MG63 (cell line): ENCODE data around the gene DDX24. TPM values are rescaled to one million over a fixed set of nuclear protein-coding genes. Genes with fewer than 3 reads are reported as not detected.

ENCODE experiments used
- DNase-seq: peaks from one replicate; pipeline ENCODE4 v3.0.0-alpha.2; 2020
- H3K27me3 ChIP-seq: fragments of 250-450 bp; sonication (Bioruptor Pico); 2 replicates; pipeline ENCODE4 v1.5.1; 2020; ENCODE audit warnings: mild to moderate bottlenecking, moderate library complexity
- H3K36me3 ChIP-seq: fragments of 250-450 bp; sonication (Bioruptor Pico); 2 replicates; pipeline ENCODE4 v1.5.1; 2020; ENCODE audit warnings: mild to moderate bottlenecking, moderate library complexity
- H3K4me3 ChIP-seq: fragments of 250-450 bp; sonication (Bioruptor Pico); 2 replicates; pipeline ENCODE4 v1.5.1; 2020; ENCODE audit warnings: mild to moderate bottlenecking, moderate library complexity
- H3K9me3 ChIP-seq: fragments of 250-450 bp; sonication (Bioruptor Pico); 2 replicates; pipeline ENCODE4 v1.5.1; 2020; ENCODE audit warnings: mild to moderate bottlenecking, moderate library complexity
- total RNA-seq: library from RNA; depleted of rRNA; stranded (reverse); fragments of >200 nt; shearing (Covaris generic); gene quantifications from 2 replicates; pipeline ENCODE4 v1.2.3, GENCODE V29; 2014; ENCODE audit warnings: low replicate concordance

DDX24 gene
- total RNA-seq, 1 experiment from 2014 or later, result 92.6 TPM

DNA sequence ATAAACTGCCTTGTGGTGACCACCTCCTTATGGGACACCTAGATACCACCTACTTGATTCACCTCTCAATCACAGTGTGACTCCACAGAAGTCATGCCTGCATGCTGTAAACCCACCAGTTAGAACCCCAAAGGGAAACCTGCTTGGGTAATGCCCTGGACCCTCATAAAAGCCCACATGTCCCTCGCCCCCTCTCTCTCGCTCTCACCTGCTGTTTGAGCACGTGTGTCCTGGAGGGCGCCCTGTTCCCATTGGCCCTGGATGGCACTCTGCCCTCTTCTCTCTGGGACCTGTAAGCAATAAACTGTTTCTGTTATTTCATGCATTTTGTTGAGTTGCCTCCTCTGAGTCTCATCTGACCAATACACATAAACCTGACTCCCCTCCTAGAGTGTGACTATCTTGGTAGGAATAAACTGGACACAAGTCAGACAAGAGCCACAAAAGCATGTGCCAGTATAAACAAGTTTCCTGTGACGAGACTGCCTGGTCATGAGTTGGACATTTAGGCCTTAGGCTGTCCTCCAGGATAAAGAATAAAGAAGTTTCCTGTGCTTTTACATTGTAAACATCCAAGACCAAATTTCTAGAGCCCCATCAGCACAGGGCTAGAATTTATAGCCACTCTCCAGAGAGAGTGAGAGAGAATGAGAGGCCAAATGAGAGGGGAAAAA is 39.8 kb upstream of the DDX24 start:
- no peaks in the 10 kb centered on the region for H3K36me3 ChIP-seq
- no peaks in the 10 kb centered on the region; the same call in 1 of the 2 replicates for H3K9me3 ChIP-seq
- H3K4me3 ChIP-seq, result no peak overlapping the region
- H3K27me3 ChIP-seq, result no peaks in the 10 kb centered on the region
- peak; percentile 48 for DNase-seq

DNA sequence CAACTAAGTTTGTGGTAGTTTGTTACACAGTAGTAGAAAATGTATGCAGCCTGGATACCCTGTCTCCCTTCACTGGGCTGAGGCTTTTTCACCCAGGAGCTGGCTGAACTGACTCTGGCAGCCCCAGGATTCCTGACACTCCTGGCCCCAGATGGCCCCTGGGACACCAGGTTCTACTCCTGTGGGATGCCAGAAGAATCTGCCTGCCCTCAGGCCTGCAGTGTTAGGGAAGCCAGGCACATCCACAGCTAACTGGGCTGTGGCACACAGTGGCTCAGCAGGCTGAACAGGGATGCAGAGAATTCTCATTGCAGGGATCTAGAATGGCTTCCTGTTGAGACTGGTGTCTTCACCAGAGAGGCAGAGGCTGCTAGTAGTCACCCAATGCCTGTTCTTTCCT is 38.1 kb upstream of the DDX24 start:
- no peaks in the 10 kb centered on the region; the same call in 1 of the 2 replicates for H3K9me3 ChIP-seq
- no peak for DNase-seq
- no peaks in the 10 kb centered on the region for H3K27me3 ChIP-seq
- no peak overlapping the region for H3K4me3 ChIP-seq
- H3K36me3 ChIP-seq, result no peaks in the 10 kb centered on the region

DNA sequence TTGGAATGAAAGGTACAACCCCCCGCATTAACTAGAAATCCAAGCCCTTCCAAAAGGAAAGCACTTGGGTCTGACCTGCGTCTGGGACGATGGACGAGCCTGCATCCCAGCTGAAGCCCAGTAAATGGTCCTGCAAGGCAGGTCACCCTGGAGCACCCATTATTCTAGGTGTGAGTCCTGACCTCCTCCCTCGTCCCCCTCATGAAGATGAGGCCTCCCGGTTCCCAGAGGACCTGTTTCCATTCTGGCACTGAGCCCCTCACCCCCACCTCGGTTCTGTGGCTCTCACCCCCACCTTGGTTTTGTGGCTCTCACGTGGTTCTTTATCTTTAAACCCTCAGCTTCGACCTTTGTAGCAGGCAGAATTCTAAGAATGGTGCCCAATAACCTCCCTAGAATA is 36.9 kb upstream of the DDX24 start:
- Histone ChIP-seq H3K27me3 (no peaks in the 10 kb centered on the region), H3K36me3 (no peaks in the 10 kb centered on the region), H3K4me3 (no peak overlapping the region), H3K9me3 (no peaks in the 10 kb centered on the region; the same call in 1 of the 2 replicates)
- DNase-seq, result no peak

DNA sequence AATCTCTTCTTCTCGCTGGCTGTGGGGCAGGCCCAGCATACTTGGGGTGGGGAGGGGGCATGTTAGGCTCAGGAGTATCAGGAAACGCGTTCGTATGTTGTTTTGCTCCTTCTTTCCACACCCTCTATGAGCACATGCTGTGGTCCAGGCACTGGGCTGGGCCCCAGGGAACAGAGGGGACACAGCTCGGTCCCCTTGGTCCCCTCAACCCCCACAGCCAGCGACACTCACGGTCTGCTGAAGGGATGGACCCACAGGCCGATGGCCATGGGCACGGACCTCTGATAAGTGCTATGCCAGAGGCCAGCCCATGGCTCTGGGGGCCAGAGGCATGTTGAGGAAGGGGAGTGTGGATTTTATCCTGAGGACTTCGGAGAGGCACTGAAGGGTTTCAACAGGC is 35.7 kb upstream of the DDX24 start:
- Histone ChIP-seq H3K4me3 (no peak overlapping the region), H3K9me3 (no peaks in the 10 kb centered on the region; the same call in 1 of the 2 replicates)
- DNase-seq, result no peak

DNA sequence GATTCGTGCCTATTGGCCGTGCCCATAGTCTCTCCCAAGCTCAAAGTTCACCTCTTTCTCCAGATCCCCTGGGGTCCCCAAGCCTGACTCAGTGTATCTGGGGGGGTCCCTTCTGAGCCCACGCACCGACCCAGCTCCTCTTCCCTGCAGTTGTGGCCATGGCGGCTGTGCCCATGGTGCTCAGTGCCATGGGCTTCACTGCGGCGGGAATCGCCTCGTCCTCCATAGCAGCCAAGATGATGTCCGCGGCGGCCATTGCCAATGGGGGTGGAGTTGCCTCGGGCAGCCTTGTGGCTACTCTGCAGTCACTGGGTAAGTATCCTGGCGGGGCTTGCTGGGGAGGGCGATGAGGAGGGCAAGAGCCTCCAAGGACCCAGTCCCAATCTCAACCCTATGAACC is 34.6 kb upstream of the DDX24 start:
- DNase-seq, result no peak
- Histone ChIP-seq H3K9me3 (no peaks in the 10 kb centered on the region; the same call in 1 of the 2 replicates), H3K27me3 (no peaks in the 10 kb centered on the region), H3K36me3 (no peaks in the 10 kb centered on the region), H3K4me3 (no peak overlapping the region)

More for the DNA sequence above, 35.7 kb upstream of the DDX24 start:
- H3K36me3 ChIP-seq, result no peaks in the 10 kb centered on the region
- no peaks in the 10 kb centered on the region for H3K27me3 ChIP-seq

DNA sequence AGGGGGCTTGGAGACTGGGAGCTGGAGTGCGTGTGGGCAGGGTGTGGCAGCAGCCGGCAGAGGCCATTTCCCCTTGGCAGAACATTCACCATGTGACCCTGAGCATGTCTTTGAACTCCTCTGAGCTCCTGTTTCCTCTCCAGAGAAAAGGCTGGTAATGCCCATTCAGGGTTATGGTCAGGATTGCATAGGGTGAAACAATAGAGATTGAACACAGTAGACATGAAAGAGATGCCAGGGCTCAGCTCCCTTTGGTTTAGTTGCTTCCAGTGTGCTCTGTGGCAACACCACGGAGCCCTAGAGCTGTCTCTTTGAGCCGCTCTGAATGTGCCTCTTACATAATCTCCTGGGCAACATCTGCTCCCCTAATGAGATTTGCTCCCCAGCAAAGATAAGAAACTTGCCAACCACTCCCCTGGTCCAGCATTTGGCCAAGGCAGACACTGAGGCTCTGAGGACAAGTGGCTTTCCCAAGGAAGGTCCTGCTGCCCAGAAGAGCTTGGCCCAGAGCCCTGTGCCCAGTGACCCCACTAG is 34.1 kb upstream of the DDX24 start:
- Histone ChIP-seq H3K27me3 (no peaks in the 10 kb centered on the region), H3K36me3 (no peaks in the 10 kb centered on the region), H3K9me3 (no peaks in the 10 kb centered on the region; the same call in 1 of the 2 replicates), H3K4me3 (no peak overlapping the region)
- DNase-seq, result no peak

DNA sequence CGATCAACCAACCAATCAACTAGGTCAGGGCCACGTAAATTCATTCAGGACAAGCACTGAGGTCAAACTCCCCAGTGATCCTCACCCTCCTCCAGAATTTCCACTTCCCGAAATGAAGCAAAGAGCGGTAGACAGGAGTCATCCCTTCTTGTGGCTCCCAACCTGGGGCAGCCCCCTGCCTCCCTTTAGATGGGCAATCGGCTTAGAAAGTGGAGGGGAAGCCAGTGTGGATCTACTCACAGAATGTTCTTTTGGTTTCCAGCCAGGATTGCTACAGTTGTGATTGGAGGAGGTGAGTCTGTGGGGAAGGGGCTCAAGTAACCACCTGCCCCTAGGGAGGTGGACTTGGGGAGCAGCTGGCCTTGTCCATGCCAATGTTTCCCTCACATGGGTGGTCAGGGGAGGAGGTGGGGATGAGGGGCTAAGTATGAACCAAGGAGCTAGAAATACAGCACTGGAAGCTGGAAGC is 33.6 kb upstream of the DDX24 start:
- DNase-seq, result no peak
- no peaks in the 10 kb centered on the region for H3K36me3 ChIP-seq
- H3K9me3 ChIP-seq, result no peaks in the 10 kb centered on the region
- no peak overlapping the region for H3K4me3 ChIP-seq
- no peaks in the 10 kb centered on the region for H3K27me3 ChIP-seq

DNA sequence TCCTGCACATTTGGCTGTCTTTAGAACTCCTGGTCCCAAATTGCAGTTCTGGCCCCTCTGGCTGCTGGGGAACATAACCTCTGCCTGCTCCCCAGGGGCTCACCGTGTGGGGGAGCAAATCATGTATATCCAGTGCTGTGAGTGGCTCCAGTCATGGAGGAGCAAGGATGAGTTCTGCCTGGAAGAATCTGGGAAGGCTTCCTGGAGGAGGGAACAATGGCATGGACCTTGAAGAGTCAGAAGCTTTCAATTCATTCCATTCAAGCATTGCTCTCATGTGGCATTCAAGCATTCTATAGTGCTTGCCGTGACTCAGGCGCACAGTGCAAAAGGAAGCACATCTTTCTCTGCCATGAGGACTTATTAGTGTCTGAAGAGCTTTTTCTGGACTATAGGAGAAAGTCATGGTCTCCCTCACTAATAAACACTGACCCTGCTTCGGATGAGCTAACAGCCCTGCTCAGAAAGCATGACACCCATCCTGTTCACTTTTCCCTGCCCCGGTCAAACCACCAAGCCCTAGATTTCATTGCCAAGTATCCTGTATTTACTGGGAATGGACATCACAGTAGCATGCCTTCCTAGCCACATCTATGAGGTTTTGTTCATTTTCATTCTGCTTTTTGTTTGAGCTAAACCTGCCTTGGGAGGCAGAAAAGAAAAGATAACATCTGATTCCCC is 33.0 kb upstream of the DDX24 start:
- no peaks in the 10 kb centered on the region for H3K9me3 ChIP-seq
- no peaks in the 10 kb centered on the region for H3K27me3 ChIP-seq
- H3K4me3 ChIP-seq, result no peak overlapping the region
- no peak for DNase-seq
- H3K36me3 ChIP-seq, result no peaks in the 10 kb centered on the region

DNA sequence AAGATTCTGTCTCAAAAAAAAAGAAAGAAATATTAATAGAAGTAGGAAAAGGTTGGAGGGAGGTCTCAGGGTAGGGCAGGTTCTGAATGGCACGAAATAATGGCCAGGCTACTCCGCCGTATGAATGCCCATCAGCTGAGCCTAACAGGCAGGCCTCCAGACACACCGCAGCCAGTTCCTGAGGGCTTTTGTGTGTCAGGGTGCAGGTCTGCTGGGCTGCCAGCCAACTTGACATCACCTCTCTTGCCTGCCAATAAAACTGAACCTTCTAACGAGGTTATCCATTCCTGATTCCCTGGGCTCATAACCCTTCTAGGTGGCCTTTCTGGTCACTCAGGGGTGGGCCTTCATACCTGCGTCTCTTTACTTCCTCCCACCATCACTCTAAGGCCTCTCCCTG is 32.5 kb upstream of the DDX24 start:
- no peaks in the 10 kb centered on the region for H3K9me3 ChIP-seq
- no peaks in the 10 kb centered on the region for H3K36me3 ChIP-seq
- H3K27me3 ChIP-seq, result no peaks in the 10 kb centered on the region
- peak; percentile 34 for DNase-seq
- no peak overlapping the region for H3K4me3 ChIP-seq

DNA sequence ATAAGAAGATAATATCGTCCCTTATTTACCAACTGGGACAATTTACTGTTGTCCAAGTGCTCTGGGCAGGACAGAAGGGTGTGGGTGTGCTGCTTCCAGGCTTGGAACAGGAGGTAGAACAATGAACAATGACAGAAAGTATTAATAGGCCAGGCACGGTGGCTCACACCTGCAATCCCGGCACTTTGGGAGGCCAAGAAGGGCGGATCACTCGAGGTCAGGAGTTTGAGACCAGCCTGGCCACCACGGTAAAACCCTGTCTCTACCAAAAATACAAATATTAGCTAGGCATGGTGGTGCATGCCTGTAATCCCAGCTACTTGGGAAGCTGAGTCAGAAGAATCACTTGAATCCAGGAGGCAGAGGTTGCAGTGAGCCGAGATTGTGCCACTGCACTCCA is 32.1 kb upstream of the DDX24 start:
- Histone ChIP-seq H3K4me3 (no peak overlapping the region), H3K27me3 (no peaks in the 10 kb centered on the region), H3K9me3 (no peaks in the 10 kb centered on the region), H3K36me3 (no peaks in the 10 kb centered on the region)
- DNase-seq, result no peak

DNA sequence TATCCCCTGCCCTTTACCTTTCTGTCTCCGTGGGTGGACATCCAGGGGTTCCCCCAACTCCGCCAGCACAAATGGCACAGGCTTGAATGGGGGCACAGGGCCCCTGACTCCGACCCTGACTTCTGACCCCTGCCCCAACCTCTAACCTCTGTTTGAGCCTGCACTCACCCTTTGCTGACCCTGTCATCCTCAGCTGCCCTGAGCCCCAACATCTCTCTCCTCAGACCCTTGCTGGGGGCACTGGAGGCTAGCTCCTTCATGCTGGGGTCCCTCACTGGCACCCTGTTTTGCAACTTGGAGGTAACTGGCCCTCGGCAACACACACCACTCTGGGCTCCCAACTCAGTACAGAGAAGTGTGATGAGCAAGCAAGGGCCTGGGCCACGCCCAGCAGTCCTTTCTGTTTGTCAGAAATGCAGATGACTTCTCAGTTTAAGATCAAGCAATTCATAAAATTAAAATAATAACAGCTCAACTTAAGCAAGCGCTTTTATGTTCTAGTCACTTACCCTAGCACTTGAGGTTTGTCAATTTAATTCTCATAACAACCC is 31.6 kb upstream of the DDX24 start:
- Histone ChIP-seq H3K36me3 (no peaks in the 10 kb centered on the region), H3K27me3 (no peaks in the 10 kb centered on the region), H3K4me3 (no peak overlapping the region), H3K9me3 (no peaks in the 10 kb centered on the region)
- DNase-seq, result no peak

DNA sequence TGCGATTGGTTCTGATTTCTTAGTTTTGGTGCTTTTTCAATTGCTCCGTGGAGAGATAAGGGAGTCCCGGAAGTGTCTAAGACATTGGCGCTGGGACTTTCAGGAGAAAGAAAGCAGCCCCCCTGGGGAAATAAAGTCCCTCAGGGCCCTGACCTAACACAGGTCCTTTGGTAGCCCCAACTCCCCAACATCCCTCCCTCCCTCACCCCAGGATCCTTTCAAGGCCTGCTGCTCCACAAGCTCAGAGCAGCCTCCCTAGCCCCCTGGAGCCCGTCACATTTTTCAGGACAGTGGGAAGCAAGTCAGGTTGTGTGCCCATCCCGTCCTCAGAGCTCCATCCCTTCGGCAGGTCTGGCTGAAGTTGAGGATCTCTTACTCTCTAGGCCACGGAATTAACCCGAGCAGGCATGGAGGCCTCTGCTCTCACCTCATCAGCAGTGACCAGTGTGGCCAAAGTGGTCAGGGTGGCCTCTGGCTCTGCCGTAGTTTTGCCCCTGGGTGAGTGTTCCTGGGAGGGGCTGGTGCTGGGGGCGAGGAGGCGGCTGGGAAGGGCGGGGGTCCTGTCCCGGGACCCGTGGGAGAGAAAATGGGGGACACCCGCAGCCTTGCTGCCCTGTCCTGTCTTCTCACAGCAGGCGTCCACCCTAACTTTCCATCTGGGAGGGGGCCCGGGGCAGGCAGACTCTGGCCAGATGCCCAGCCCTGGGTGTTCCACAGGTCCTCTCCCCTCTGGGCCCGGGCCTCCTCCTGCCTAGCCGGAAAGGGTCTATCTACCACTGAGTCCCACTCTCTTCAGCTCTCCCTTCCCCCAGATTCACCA is 30.5 kb upstream of the DDX24 start:
- Histone ChIP-seq H3K4me3 (peak overlapping the region; percentile 51), H3K27me3 (no peaks in the 10 kb centered on the region), H3K9me3 (no peaks in the 10 kb centered on the region), H3K36me3 (no peaks in the 10 kb centered on the region)
- no peak for DNase-seq

DNA sequence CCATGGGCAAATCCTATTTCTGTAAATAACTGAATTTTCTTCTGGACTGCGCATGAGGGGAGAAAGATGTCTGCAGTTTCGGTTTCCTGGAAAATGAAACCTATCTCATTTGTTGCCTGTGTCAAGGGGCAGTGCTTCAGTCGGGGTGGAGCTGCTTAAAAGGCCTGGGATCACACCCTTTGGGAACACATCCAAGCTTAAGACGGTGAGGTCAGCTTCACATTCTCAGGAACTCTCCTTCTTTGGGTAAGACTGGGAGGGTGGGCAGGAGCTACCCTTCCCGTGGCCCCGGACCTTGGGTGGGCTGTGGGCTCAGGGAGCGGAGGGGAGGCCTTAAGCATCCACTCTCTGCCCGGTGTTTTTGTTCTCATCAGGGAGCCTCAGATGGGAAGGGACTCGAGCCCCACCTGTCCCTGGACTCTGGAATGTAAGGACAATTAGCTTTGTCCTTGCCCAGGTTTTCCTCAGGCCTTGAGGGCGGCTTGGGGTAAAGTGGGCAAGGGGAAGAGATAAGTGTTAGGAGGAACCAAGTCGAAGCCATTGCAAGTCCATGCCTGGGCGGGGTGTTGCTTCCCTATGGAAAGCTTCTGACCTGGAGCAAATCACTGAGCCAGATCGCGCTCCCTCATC is 29.7 kb upstream of the DDX24 start, which contains the start of gene IFI27:
Gene IFI27, plus strand, starts transcription at position 185 of the 630 bp plus-strand sequence.
- H3K9me3 ChIP-seq, result no peaks in the 10 kb centered on the region
- H3K27me3 ChIP-seq, result no peaks in the 10 kb centered on the region
- DNase-seq, result peak; percentile 75
- peak within 1 kb of the TSS; percentile 51 for H3K4me3 ChIP-seq
- H3K36me3 ChIP-seq, result no peaks in the 10 kb centered on the region

DNA sequence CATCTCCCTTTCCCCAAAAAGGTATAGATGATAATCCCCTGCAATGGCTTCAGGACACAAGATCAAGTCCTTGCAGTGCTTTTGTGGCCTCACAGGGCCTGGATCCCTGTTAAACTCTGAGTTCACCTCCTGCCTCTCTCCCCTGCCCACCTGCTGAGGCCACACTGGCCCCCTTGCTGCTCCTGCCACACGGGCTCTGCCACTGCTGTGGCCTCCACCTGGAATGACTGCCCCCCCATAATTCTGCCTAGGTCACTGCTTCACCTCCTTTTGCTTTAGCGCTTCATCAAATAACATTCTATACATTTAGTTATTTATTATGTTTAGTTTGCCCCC is 28.9 kb upstream of the DDX24 start:
- no peak for DNase-seq
- no peaks in the 10 kb centered on the region for H3K9me3 ChIP-seq
- no peaks in the 10 kb centered on the region for H3K27me3 ChIP-seq
- no peaks in the 10 kb centered on the region for H3K36me3 ChIP-seq
- no peak overlapping the region for H3K4me3 ChIP-seq

DNA sequence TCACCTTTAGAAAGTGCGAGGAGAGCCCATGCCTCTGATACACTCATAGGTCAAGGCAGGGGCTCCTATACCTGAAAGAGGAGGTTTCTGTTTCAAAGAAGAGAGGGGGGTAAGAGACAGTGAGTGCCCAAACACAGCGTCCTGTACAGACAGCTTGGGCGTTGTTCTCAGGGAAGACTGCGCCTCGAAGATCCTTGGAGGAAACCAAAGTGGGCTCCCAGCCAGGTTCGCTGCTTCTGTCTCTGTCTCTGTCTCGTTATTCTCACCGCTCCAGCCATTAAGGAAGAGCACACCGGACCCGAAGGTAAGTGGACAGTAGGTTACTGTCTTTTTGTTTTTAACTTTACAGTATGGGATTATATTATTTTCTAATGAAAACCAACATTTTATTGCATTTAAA is 23.7 kb upstream of the DDX24 start:
- no peak for DNase-seq
- Histone ChIP-seq H3K9me3 (no peaks in the 10 kb centered on the region), H3K36me3 (no peaks in the 10 kb centered on the region), H3K27me3 (no peaks in the 10 kb centered on the region), H3K4me3 (no peak overlapping the region)

DNA sequence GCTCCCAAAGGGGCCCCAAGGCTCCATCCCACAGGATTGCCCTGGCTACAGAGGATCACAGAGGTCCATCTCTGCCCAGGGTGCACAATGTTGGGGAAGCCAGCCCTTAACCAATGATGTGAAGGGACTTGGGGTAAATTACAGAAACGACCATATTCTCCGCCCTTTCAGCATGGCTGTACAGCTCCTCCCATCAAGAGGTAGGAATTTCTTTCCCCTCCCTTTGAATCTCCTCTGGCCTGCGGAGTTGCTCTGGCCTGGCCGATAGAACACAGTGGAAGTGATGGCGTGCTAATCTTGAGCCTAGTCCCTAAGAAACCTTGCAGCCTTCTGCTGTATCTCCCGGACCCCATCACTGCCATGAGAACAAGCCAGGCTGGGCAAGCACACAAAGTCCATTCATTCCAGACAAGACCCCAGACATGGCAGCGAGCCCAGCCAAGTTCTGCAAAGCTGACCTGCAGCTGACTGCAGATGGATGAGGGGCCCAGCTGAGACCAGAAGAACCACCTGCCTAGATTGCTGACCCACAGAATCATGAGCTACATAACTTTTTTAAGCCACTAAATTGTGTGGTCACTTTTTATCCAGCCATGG is 22.6 kb upstream of the DDX24 start:
- Histone ChIP-seq H3K9me3 (no peaks in the 10 kb centered on the region), H3K36me3 (no peaks in the 10 kb centered on the region), H3K27me3 (no peaks in the 10 kb centered on the region), H3K4me3 (no peak overlapping the region)
- DNase-seq, result no peak
